Transverse colon (tissue), 4 donors: Measurements from ENCODE around the gene NPPB.
A peak's percentile ranks its signal among the peaks of the same experiment; 100 is the strongest.

Source experiments
- CTCF ChIP-seq, 5 experiments: fragments of 200-600 bp in 3 of 5; fragments of 450-650 bp in 2 of 5; sonication (generic) in 3 of 5; IDR thresholded peaks; 1 replicate in 2 of 5; 2 replicates in 3 of 5; pipeline ENCODE4 v1.5.1; 2016 to 2017; ENCODE audit warnings: antibody characterized with exemption in 5 of 5, inconsistent platforms in 3 of 5, mild to moderate bottlenecking in 2 of 5, moderate library complexity in 1 of 5
- EP300 ChIP-seq: sonication (generic); formaldehyde crosslinking; IDR thresholded peaks from one replicate; pipeline ENCODE4 v1.6.1; 2017; ENCODE audit warnings: antibody characterized with exemption, low read depth
- POLR2A ChIP-seq: fragments of 450-650 bp; IDR thresholded peaks from one replicate; pipeline ENCODE4 v1.6.1; 2016; ENCODE audit warnings: antibody characterized with exemption, mild to moderate bottlenecking, moderate library complexity
- POLR2AphosphoS5 ChIP-seq, 3 donors: sonication (generic); formaldehyde crosslinking; IDR thresholded peaks; one replicate each; pipeline ENCODE4 v1.6.1; 2016; ENCODE audit warnings: antibody characterized with exemption in 3 of 3

- no peak for TF ChIP-seq EP300
- TF ChIP-seq CTCF (IDR thresholded peaks at IDR 0.05): peak; percentile 73 to 95 (median 88)
- no peak for TF ChIP-seq POLR2A
- TF ChIP-seq POLR2AphosphoS5 (IDR thresholded peaks at IDR 0.05): no peak
These were observed 48.7 kb upstream of the NPPB start for GRCh38 chr1:11907275-11908094.
